GM23248 (cell line): ENCODE data around the gene SP4.

ENCODE experiments used
- EZH2 ChIP-seq: fragments of 200-600 bp; sonication (generic); IDR thresholded peaks from 2 replicates; pipeline ENCODE4 v1.6.1; 2018; ENCODE audit warnings: antibody characterized with exemption, mild to moderate bottlenecking; ENCODE audit not compliant: insufficient read depth, poor library complexity, severe bottlenecking
- EZH2phosphoT487 ChIP-seq: fragments of 200-600 bp; sonication (generic); IDR thresholded peaks from 2 replicates; pipeline ENCODE4 v1.6.1; 2018; ENCODE audit warnings: antibody characterized with exemption, moderate library complexity, mild to moderate bottlenecking, low read depth; ENCODE audit not compliant: insufficient read depth

GRCh38 chr7:21472029-21472428 lies 44.1 kb downstream of the SP4 start:
- TF ChIP-seq EZH2phosphoT487 (no peak), EZH2 (no peak)
